ENCODE measurements around the gene CSH2.
"Not testable (repeated sequence)": the region's sequence is repeated elsewhere in the genome, so short reads cannot be mapped to it uniquely, and the experiment has no call there.

The CSH2 gene

GRCh38 chr17:63873577-63873976 lies at the start of gene CSH2:
CSH2 (minus strand) TSS chr17:63873677; CDS start chr17:63873614, 63 bp downstream.
- not testable (repeated sequence) for DNase-seq (ENCODE audit: low read depth in 2 of 2)

GRCh38 chr17:63922402-63922801 lies 48.9 kb upstream of the CSH2 start:
- DNase-seq (ENCODE audit: low read depth in 2 of 2), result not testable (repeated sequence)

- not testable (repeated sequence) for DNase-seq (ENCODE audit: low read depth in 2 of 2)
Measured at GRCh38 chr17:63920779-63921178, 47.3 kb upstream of the CSH2 start.

GRCh38 chr17:63920050-63920449 lies 46.6 kb upstream of the CSH2 start:
- DNase-seq (ENCODE audit: low read depth in 2 of 2), result not testable (repeated sequence)

- peak; percentile 50 to 57 for DNase-seq (ENCODE audit: low read depth in 2 of 2)
Measured at GRCh38 chr17:63919311-63919723, 45.8 kb upstream of the CSH2 start.

- DNase-seq (ENCODE audit: low read depth in 2 of 2), result not testable (repeated sequence)
Measured at GRCh38 chr17:63918789-63919305, 45.4 kb upstream of the CSH2 start, which contains the start of gene GH1. GH1 (minus strand) TSS chr17:63918839; CDS start chr17:63918776, 63 bp downstream.

GRCh38 chr17:63918305-63918704 lies 44.8 kb upstream of the CSH2 start:
- DNase-seq (ENCODE audit: low read depth in 2 of 2), result no peak

GRCh38 chr17:63917646-63918045 lies 44.2 kb upstream of the CSH2 start:
- no peak for DNase-seq (ENCODE audit: low read depth in 2 of 2)

- not testable (repeated sequence) for DNase-seq (ENCODE audit: low read depth in 2 of 2)
Measured at GRCh38 chr17:63917206-63917605, 43.7 kb upstream of the CSH2 start.

- no peak for DNase-seq (ENCODE audit: low read depth in 2 of 2)
Measured at GRCh38 chr17:63916566-63917185, 43.2 kb upstream of the CSH2 start.

- DNase-seq (ENCODE audit: low read depth in 2 of 2), result not testable (repeated sequence)
Measured at GRCh38 chr17:63915753-63916152, 42.3 kb upstream of the CSH2 start.

GRCh38 chr17:63914471-63914870 lies 41.0 kb upstream of the CSH2 start:
- no peak for DNase-seq (ENCODE audit: low read depth in 2 of 2)

GRCh38 chr17:63911657-63912100 lies 38.2 kb upstream of the CSH2 start:
- peak; percentile 33 to 43 for DNase-seq (ENCODE audit: low read depth in 2 of 2)

- no peak for DNase-seq (ENCODE audit: low read depth in 2 of 2)
Measured at GRCh38 chr17:63911041-63911635, 37.7 kb upstream of the CSH2 start, which contains the start of gene CSHL1. CSHL1 (minus strand) TSS chr17:63911258; CDS start chr17:63911196, 62 bp downstream.

GRCh38 chr17:63910096-63910495 lies 36.6 kb upstream of the CSH2 start:
- no peak for DNase-seq (ENCODE audit: low read depth in 2 of 2)

GRCh38 chr17:63909586-63909985 lies 36.1 kb upstream of the CSH2 start:
- DNase-seq (ENCODE audit: low read depth in 2 of 2), result not testable (repeated sequence)

- not testable (repeated sequence) for DNase-seq (ENCODE audit: low read depth in 2 of 2)
Measured at GRCh38 chr17:63907161-63907778, 33.8 kb upstream of the CSH2 start.

- DNase-seq (ENCODE audit: low read depth in 2 of 2), result not testable (repeated sequence)
Measured at GRCh38 chr17:63904796-63905195, 31.3 kb upstream of the CSH2 start.

GRCh38 chr17:63903787-63904201 lies 30.3 kb upstream of the CSH2 start:
- not testable (repeated sequence) for DNase-seq (ENCODE audit: low read depth in 2 of 2)

GRCh38 chr17:63901971-63902370 lies 28.5 kb upstream of the CSH2 start:
- not testable (repeated sequence) for DNase-seq (ENCODE audit: low read depth in 2 of 2)

GRCh38 chr17:63898899-63899798 lies 25.7 kb upstream of the CSH2 start:
- peak in 1 of 2 donors; percentile 11 for DNase-seq (ENCODE audit: low read depth in 2 of 2)

All from stimulated activated CD8-positive, alpha-beta memory T cell treated with anti-CD3 and anti-CD28 coated beads, Interleukin-7, amount 100 ng/mL, for 4 hours (primary cell).